HepG2 (cell line): ENCODE measurements around the gene GGPS1. TPM values are rescaled to one million over a fixed set of nuclear protein-coding genes. Genes with fewer than 3 reads are reported as not detected.

Experiments
- ATAC-seq: fragments of 200-7000 bp; cut with Tn5 transposase; 3 replicates; pipeline ENCODE4 v1.9.1; 2020; ENCODE audit warnings: mild to moderate bottlenecking, moderate library complexity
- BruUV-seq: library from RNA; stranded (reverse); fragments of 400-500 nt; replicated peaks from 2 replicates; lab custom pipeline; 2021; lab: Mats Ljungman, UMichigan
- CTCF ChIA-PET: fragments of 300-600 bp; formaldehyde crosslinking; extraction: SDS; loops from one replicate; lab custom pipeline; 2021; ENCODE audit warnings: low total read pairs, inconsistent platforms, low intra/inter-chr PET ratio; lab: Yijun Ruan, JAX
- POLR2A ChIA-PET: fragments of 350-600 bp; sonication (Branson Sonifier 250); formaldehyde crosslinking; loops from one replicate; lab custom pipeline; 2020; ENCODE audit warnings: antibody characterized with exemption, inconsistent platforms; lab: Yijun Ruan, JAX
- DNase-seq: peaks from one replicate; pipeline ENCODE4 v3.0.0-alpha.2; 2015; ENCODE audit warnings: low spot score
- FAIRE-seq: peaks from 3 replicates; lab custom pipeline; 2011; peaks lifted over from hg19 to GRCh38; lab: Jason Lieb, UNC
- H2AFZ ChIP-seq: one replicate; pipeline ENCODE4 v1.6.1; 2011; ENCODE audit warnings: low read length, inconsistent platforms
- H3K27ac ChIP-seq: fragments of 300-600 bp; 3 replicates; pipeline ENCODE4 v1.8.0; 2011; ENCODE audit warnings: mixed run types, mild to moderate bottlenecking, mixed read lengths, low read length, inconsistent platforms; ENCODE audit not compliant: insufficient read depth; ENCODE audit errors: extremely low read length
- H3K27me3 ChIP-seq, 2 experiments: fragments of 200-600 bp in 1 of 2; 2 replicates in 1 of 2; 3 replicates in 1 of 2; pipeline versions ENCODE4 v1.6.0 to v1.8.0; 2011; ENCODE audit warnings: low read length in 2 of 2, mild to moderate bottlenecking in 2 of 2, moderate library complexity in 2 of 2, inconsistent platforms in 1 of 2; ENCODE audit not compliant: insufficient read depth in 2 of 2, control insufficient read depth in 1 of 2
- H3K36me3 ChIP-seq, 2 experiments: fragments of 200-600 bp in 1 of 2; replicated peaks in 1 of 2; 2 replicates in 1 of 2; 3 replicates in 1 of 2; pipeline versions ENCODE4 v1.5.1 to v1.8.0; 2011; ENCODE audit warnings: low read length in 2 of 2, inconsistent platforms in 1 of 2; ENCODE audit not compliant: insufficient read depth in 2 of 2, control insufficient read depth in 1 of 2
- H3K4me1 ChIP-seq: 2 replicates; pipeline ENCODE4 v1.5.1; 2012; ENCODE audit warnings: low read length, inconsistent platforms; ENCODE audit not compliant: insufficient read depth
- H3K4me2 ChIP-seq: 2 replicates; pipeline ENCODE4 v1.6.0; 2011; ENCODE audit warnings: low read depth, low read length, inconsistent platforms
- H3K4me3 ChIP-seq, 3 experiments: fragments of 200-600 bp in 1 of 3; sonication (generic), shearing (Covaris generic) in 1 of 3; replicated peaks in 1 of 3; 2 replicates each; pipeline ENCODE4 v1.5.1; 2011 to 2016; ENCODE audit warnings: low read length in 3 of 3, inconsistent platforms in 2 of 3, low read depth in 2 of 3, mild to moderate bottlenecking in 2 of 3, control low read depth in 1 of 3, mixed read lengths in 1 of 3; ENCODE audit not compliant: insufficient read depth in 1 of 3
- H3K79me2 ChIP-seq: one replicate; pipeline ENCODE4 v1.6.1; 2011; ENCODE audit warnings: low read length, inconsistent platforms; ENCODE audit not compliant: insufficient read depth
- H3K9ac ChIP-seq: 2 replicates; pipeline ENCODE4 v1.6.0; 2011; ENCODE audit warnings: mild to moderate bottlenecking, low read depth, low read length, inconsistent platforms; ENCODE audit not compliant: insufficient read depth
- H3K9me3 ChIP-seq: 2 replicates; pipeline ENCODE4 v1.5.1; 2012; ENCODE audit warnings: mild to moderate bottlenecking, low read length
- H4K20me1 ChIP-seq: 2 replicates; pipeline ENCODE4 v1.6.0; 2011; ENCODE audit warnings: inconsistent platforms, mild to moderate bottlenecking, low read length, moderate library complexity; ENCODE audit not compliant: insufficient read depth
- CENPX ChIP-seq: sonication (generic); formaldehyde crosslinking; IDR thresholded peaks from 2 replicates; pipeline ENCODE4 v1.9.0; 2021; ENCODE audit warnings: mild to moderate bottlenecking, missing genetic modification reagents, moderate library complexity
- MIER2 ChIP-seq: IDR thresholded peaks from 2 replicates; pipeline ENCODE4 v1.6.1; 2016; ENCODE audit warnings: missing biosample characterization, missing genetic modification reagents
- PHF21A ChIP-seq: sonication (generic); formaldehyde crosslinking; IDR thresholded peaks from 2 replicates; pipeline ENCODE4 v1.5.0; 2020; ENCODE audit warnings: mild to moderate bottlenecking, missing genetic modification reagents
- PHF8 ChIP-seq: sonication (generic); formaldehyde crosslinking; IDR thresholded peaks from 2 replicates; pipeline ENCODE4 v1.5.0; 2020; ENCODE audit warnings: missing genetic modification reagents
- TSC22D2 ChIP-seq: sonication (generic); formaldehyde crosslinking; IDR thresholded peaks from 2 replicates; pipeline ENCODE4 v1.5.1; 2020; ENCODE audit warnings: missing genetic modification reagents, mild to moderate bottlenecking, borderline replicate concordance
- ZSCAN22 ChIP-seq: sonication (generic); formaldehyde crosslinking; IDR thresholded peaks from 2 replicates; pipeline ENCODE4 v1.4.0; 2020; ENCODE audit warnings: mild to moderate bottlenecking, missing genetic modification reagents
- WGBS: methylation state at CpG from one replicate; pipeline ENCODE4 v1.1.6; 2017; ENCODE audit warnings: low lambda C conversion rate; 5-methylcytosine and 5-hydroxymethylcytosine counted together
- in situ Hi-C: cut with HindIII; loops from 2 replicates; pipeline ENCODE4 v1.10.0; 2017; ENCODE audit warnings: low pct_unique_long_range_greater_than_20kb; ENCODE audit not compliant: extremely low pct_ligation_motif_present
- intact Hi-C: fragments of 100-400 bp; cut with micrococcal nuclease; formaldehyde crosslinking; loops from one replicate; pipeline ENCODE4 v1.10.0; 2022; ENCODE audit not compliant: unreplicated experiment
- polyA plus RNA-seq, 8 experiments: library from polyadenylated mRNA; depleted of rRNA in 3 of 8; stranded (reverse) in 7 of 8; unstranded in 1 of 8; fragments of >200 nt; fragmentation: Illumina TruSeq in 4 of 8; extraction: Trizol in 4 of 8; gene quantifications; 2 replicates each; pipeline versions ENCODE4 v1.2.1 to v1.2.3, GENCODE V29; 2011 to 2016; ENCODE audit warnings: low read depth in 4 of 8, missing spikeins in 1 of 8, mixed read lengths in 1 of 8; ENCODE audit not compliant: insufficient read depth in 1 of 8
- total RNA-seq, 5 experiments: library from RNA; depleted of rRNA; stranded (reverse); fragments of >200 nt; fragmentation: Illumina TruSeq; extraction: Trizol; gene quantifications; 2 replicates each; pipeline ENCODE4 v1.2.3, GENCODE V29; 2016; ENCODE audit warnings: low read depth in 1 of 5

Gene GGPS1
- total and polyA plus RNA-seq, 2 of the 13 experiments (the other 11 are each of a cell fraction or from before 2014, with no cell fraction given): 28.8 to 42.6 TPM

GRCh38 chr1:235291599-235292091 is 36.7 kb upstream of the GGPS1 start:
- Histone ChIP-seq H3K36me3 (no peaks in the 10 kb centered on the region), H3K27ac (no peak overlapping the region), H3K27me3 (no peaks in the 10 kb centered on the region), H3K4me1 (peaks cover 39% of the 10 kb centered on the region), H3K9ac (no peak overlapping the region), H3K4me3 (no peak overlapping the region), H2AFZ (no peak overlapping the region), H3K4me2 (no peak overlapping the region), H4K20me1 (peaks cover 50% of the 10 kb centered on the region), H3K79me2 (peaks cover 95% of the 10 kb centered on the region), H3K9me3 (no peaks in the 10 kb centered on the region)
- no peak for FAIRE-seq
- intact Hi-C loops: no loop called here
- no peak for DNase-seq
- in situ Hi-C loops: no loop called here
- WGBS: 88% methylated on average over 6 of the region's 6 CpGs
- CTCF ChIA-PET: no interaction called here
- POLR2A ChIA-PET: no interaction called here
- no peak for ATAC-seq
- BruUV-seq: no TSS peak
- TF ChIP-seq MIER2 (CRISPR knock-in tag) (no peak), CENPX (no peak), ZSCAN22 (CRISPR knock-in tag) (no peak)

GRCh38 chr1:235292790-235293189 is 35.6 kb upstream of the GGPS1 start:
- H3K27ac ChIP-seq: no peak overlapping the region
- ChIA-PET CTCF (no interaction called here), POLR2A (no interaction called here)
- TF ChIP-seq TSC22D2 (no peak), PHF21A (no peak), PHF8 (CRISPR knock-in tag) (no peak)
- peaks cover 95% of the 10 kb centered on the region for H3K79me2 ChIP-seq
- in situ Hi-C loops: no loop called here
- no TSS peak for BruUV-seq
- H3K36me3 ChIP-seq: no peaks in the 10 kb centered on the region
- no peak for ATAC-seq
- no peak for FAIRE-seq
- H3K4me1 ChIP-seq: peaks cover 48% of the 10 kb centered on the region
- peaks cover 46% of the 10 kb centered on the region for H4K20me1 ChIP-seq
- DNase-seq: no peak
- no peak overlapping the region for H2AFZ ChIP-seq
- H3K4me3 ChIP-seq: no peak overlapping the region
- H3K9ac ChIP-seq: no peak overlapping the region
- no peaks in the 10 kb centered on the region for H3K9me3 ChIP-seq
- intact Hi-C loops: no loop called here
- no peak overlapping the region for H3K4me2 ChIP-seq
- 97% methylated on average over 4 of the region's 4 CpGs for WGBS
- H3K27me3 ChIP-seq: no peaks in the 10 kb centered on the region
